HepG2 (cell line): ENCODE results near the gene PGC. TPM values are rescaled to one million over a fixed set of nuclear protein-coding genes. Genes with fewer than 3 reads are reported as not detected.
A peak's percentile ranks its signal among the peaks of the same experiment; 100 is the strongest.

ENCODE experiments used
- HNRNPL ChIP-seq: fragments of 200-400 bp; formaldehyde crosslinking; IDR thresholded peaks from 2 replicates; pipeline ENCODE4 v1.6.1; 2017; ENCODE audit warnings: mild to moderate bottlenecking, low read depth, low read length
- MTF2 ChIP-seq: sonication (generic); formaldehyde crosslinking; IDR thresholded peaks from 2 replicates; pipeline ENCODE4 v1.5.0; 2020; ENCODE audit warnings: missing genetic modification reagents, borderline replicate concordance
- SP140L ChIP-seq: sonication (generic); formaldehyde crosslinking; IDR thresholded peaks from 2 replicates; pipeline ENCODE4 v1.4.0; 2020; ENCODE audit warnings: missing genetic modification reagents, borderline replicate concordance
- ZBTB7A ChIP-seq: sonication (generic); formaldehyde crosslinking; IDR thresholded peaks from 2 replicates; pipeline ENCODE4 v1.8.0; 2022; ENCODE audit warnings: mild to moderate bottlenecking, missing genetic modification reagents
- ZNF34 ChIP-seq: sonication (generic); formaldehyde crosslinking; IDR thresholded peaks from 2 replicates; pipeline ENCODE4 v1.4.0; 2020; ENCODE audit warnings: mild to moderate bottlenecking, missing genetic modification reagents, borderline replicate concordance
- ZNF496 ChIP-seq: sonication (generic); formaldehyde crosslinking; IDR thresholded peaks from 2 replicates; pipeline ENCODE4 v1.8.1; 2023; ENCODE audit warnings: mild to moderate bottlenecking, moderate library complexity, missing genetic modification reagents; ENCODE audit not compliant: insufficient replicate concordance
- ZNF776 ChIP-seq: sonication (generic); formaldehyde crosslinking; IDR thresholded peaks from 2 replicates; pipeline ENCODE4 v1.4.0; 2020; ENCODE audit warnings: mild to moderate bottlenecking, missing genetic modification reagents
- ZNF792 ChIP-seq: IDR thresholded peaks from 2 replicates; pipeline ENCODE4 v1.6.1; 2016
- polyA plus RNA-seq, 8 experiments: library from polyadenylated mRNA; depleted of rRNA in 3 of 8; stranded (reverse) in 7 of 8; unstranded in 1 of 8; fragments of >200 nt; fragmentation: Illumina TruSeq in 4 of 8; extraction: Trizol in 4 of 8; gene quantifications; 2 replicates each; pipeline versions ENCODE4 v1.2.1 to v1.2.3, GENCODE V29; 2011 to 2016; ENCODE audit warnings: low read depth in 4 of 8, missing spikeins in 1 of 8, mixed read lengths in 1 of 8; ENCODE audit not compliant: insufficient read depth in 1 of 8
- total RNA-seq, 5 experiments: library from RNA; depleted of rRNA; stranded (reverse); fragments of >200 nt; fragmentation: Illumina TruSeq; extraction: Trizol; gene quantifications; 2 replicates each; pipeline ENCODE4 v1.2.3, GENCODE V29; 2016; ENCODE audit warnings: low read depth in 1 of 5
- TF ChIP-seq, protein P1 (sequence below): sonication (generic); formaldehyde crosslinking; IDR thresholded peaks from 2 replicates; pipeline ENCODE4 v1.4.0; 2020; ENCODE audit warnings: mild to moderate bottlenecking, missing genetic modification reagents
- TF ChIP-seq, protein P2 (sequence below): sonication (generic); formaldehyde crosslinking; IDR thresholded peaks from 2 replicates; pipeline ENCODE4 v1.5.1; 2020; ENCODE audit warnings: mild to moderate bottlenecking, missing genetic modification reagents, borderline replicate concordance
- TF ChIP-seq, protein P3 (sequence below): IDR thresholded peaks from 2 replicates; pipeline ENCODE4 v1.6.1; 2016; ENCODE audit warnings: mild to moderate bottlenecking, missing biosample characterization, missing genetic modification reagents
- TF ChIP-seq, protein P4 (sequence below): IDR thresholded peaks from 2 replicates; pipeline ENCODE4 v1.4.0; 2020; ENCODE audit warnings: mild to moderate bottlenecking, missing genetic modification reagents
- TF ChIP-seq, protein P5 (sequence below): sonication (generic); formaldehyde crosslinking; IDR thresholded peaks from 2 replicates; pipeline ENCODE4 v1.4.0; 2020; ENCODE audit warnings: missing genetic modification reagents

PGC gene
- total and polyA plus RNA-seq, 2 of the 13 experiments (the other 11 are each of a cell fraction or from before 2014, with no cell fraction given) = 426 to 502 TPM

DNA sequence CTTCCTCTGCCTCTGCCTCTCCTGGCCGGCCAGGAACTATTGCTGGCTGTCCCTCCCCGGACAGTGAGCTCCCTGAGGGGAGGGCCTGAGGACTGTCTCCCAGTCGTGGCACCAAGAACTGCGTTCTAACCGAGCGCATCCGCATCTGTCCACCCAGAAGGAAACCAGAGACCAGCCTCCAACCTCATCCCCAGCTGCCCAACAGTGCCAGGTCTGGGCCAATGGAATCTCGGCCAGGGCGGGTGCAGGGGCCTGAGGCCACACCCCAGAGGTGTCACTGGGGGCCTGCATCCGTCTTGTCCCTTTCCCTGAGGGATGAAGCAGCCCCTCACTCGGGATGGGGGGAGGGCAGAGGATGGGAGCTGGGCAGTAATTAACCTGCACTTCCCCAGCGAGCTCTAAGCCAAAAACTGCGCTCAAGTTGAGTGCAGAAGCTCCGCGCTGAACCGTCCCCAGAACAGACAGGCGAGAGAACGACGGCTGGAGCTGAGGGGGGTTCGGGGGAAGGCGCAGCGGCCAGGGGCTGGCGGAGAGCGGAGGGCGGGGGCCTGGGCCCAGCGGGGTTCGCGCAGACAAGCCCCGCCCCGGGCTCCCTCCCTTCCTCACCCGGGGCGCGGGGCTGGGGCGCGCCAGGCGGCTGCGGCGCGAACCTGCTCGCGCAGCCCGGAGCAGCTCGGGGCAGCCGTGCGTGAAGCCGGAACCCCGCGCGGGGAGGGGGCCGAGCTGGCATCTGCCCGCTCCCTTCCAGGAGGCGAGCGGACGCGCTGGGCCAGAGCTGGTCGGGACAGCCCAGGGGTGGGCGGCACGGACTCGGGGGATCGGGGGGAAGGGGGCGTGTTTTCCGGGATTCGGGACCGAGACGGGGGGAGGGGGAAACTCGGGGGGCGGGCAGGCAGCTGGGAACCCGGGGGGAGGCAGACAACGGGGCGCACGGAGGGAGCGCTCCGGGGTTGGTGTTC is 13.2 kb downstream of the PGC start (continued):
- TF ChIP-seq, protein P1, sequence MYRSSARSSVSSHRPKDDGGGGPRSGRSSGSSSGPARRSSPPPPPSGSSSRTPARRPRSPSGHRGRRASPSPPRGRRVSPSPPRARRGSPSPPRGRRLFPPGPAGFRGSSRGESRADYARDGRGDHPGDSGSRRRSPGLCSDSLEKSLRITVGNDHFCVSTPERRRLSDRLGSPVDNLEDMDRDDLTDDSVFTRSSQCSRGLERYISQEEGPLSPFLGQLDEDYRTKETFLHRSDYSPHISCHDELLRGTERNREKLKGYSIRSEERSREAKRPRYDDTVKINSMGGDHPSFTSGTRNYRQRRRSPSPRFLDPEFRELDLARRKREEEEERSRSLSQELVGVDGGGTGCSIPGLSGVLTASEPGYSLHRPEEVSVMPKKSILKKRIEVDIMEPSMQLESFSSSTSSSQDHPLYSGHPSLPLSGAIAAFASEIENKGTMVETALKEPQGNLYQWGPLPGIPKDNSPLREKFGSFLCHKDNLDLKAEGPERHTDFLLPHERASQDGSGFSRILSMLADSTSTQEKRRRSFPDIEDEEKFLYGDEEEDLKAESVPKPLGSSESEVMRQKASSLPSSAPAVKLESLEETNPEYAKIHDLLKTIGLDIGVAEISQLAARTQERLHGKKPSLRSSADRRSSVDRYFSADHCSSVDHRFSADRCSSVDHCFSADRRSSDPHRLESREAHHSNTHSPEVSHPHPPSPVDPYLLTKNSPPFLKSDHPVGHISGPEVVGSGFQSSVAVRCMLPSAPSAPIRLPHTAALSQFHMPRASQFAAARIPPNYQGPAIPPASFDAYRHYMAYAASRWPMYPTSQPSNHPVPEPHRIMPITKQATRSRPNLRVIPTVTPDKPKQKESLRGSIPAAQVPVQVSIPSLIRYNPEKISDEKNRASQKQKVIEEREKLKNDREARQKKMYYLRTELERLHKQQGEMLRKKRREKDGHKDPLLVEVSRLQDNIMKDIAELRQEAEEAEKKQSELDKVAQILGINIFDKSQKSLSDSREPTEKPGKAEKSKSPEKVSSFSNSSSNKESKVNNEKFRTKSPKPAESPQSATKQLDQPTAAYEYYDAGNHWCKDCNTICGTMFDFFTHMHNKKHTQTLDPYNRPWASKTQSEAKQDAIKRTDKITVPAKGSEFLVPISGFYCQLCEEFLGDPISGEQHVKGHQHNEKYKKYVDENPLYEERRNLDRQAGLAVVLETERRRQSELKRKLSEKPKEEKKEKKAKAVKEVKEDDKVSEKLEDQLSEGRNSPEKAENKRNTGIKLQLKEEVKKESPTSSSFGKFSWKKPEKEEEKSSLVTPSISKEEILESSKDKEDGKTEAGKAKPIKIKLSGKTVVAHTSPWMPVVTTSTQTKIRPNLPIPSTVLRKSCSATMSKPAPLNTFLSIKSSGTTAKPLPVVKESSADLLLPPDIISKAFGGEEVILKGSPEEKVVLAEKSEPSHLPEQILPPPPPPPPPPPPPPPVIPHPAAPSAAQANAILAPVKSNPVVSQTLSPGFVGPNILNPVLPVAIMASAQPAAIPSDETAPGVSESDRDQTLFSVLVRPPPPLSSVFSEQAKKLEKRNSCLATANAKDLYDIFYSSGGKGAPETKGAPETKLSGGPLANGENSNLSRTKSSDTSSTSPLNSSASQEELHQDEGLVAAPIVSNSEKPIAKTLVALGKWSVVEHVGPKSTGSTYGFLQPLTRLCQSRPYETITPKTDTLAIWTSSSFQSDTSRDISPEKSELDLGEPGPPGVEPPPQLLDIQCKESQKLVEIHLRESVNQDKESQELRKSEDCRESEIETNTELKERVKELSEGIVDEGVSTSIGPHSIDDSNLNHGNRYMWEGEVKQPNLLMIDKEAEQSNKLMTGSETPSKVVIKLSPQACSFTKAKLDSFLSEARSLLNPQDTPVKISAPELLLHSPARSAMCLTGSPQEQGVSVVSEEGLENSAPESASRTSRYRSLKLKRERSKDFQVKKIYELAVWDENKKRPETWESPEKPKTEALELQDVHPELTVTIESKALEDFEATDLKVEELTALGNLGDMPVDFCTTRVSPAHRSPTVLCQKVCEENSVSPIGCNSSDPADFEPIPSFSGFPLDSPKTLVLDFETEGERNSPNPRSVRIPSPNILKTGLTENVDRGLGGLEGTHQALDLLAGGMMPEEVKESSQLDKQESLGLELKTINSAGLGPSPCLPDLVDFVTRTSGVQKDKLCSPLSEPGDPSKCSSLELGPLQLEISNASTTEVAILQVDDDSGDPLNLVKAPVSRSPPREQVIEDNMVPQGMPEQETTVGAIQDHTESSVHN (CRISPR knock-in tag) = no peak
- TF ChIP-seq, protein P2, sequence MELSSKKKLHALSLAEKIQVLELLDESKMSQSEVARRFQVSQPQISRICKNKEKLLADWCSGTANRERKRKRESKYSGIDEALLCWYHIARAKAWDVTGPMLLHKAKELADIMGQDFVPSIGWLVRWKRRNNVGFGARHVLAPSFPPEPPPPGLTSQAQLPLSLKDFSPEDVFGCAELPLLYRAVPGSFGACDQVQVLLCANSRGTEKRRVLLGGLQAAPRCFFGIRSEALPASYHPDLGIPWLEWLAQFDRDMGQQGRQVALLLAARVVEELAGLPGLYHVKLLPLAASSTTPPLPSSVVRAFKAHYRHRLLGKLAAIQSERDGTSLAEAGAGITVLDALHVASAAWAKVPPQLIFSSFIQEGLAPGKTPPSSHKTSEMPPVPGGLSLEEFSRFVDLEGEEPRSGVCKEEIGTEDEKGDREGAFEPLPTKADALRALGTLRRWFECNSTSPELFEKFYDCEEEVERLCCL (CRISPR knock-in tag) = peak; percentile 57; the same call in 1 of the 2 replicates
- no peak for TF ChIP-seq ZNF792 (CRISPR knock-in tag)
- TF ChIP-seq ZNF34 = no peak
- TF ChIP-seq, protein P3, sequence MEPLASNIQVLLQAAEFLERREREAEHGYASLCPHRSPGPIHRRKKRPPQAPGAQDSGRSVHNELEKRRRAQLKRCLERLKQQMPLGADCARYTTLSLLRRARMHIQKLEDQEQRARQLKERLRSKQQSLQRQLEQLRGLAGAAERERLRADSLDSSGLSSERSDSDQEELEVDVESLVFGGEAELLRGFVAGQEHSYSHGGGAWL = 0 out of 2 replicates have a peak, but pooled peaks have one; percentile 48
- no peak for TF ChIP-seq ZNF776 (CRISPR knock-in tag)
- no peak for TF ChIP-seq SP140L (CRISPR knock-in tag)
- TF ChIP-seq HNRNPL = peak; percentile 76; the same call in 1 of the 2 replicates
- TF ChIP-seq, protein P4, sequence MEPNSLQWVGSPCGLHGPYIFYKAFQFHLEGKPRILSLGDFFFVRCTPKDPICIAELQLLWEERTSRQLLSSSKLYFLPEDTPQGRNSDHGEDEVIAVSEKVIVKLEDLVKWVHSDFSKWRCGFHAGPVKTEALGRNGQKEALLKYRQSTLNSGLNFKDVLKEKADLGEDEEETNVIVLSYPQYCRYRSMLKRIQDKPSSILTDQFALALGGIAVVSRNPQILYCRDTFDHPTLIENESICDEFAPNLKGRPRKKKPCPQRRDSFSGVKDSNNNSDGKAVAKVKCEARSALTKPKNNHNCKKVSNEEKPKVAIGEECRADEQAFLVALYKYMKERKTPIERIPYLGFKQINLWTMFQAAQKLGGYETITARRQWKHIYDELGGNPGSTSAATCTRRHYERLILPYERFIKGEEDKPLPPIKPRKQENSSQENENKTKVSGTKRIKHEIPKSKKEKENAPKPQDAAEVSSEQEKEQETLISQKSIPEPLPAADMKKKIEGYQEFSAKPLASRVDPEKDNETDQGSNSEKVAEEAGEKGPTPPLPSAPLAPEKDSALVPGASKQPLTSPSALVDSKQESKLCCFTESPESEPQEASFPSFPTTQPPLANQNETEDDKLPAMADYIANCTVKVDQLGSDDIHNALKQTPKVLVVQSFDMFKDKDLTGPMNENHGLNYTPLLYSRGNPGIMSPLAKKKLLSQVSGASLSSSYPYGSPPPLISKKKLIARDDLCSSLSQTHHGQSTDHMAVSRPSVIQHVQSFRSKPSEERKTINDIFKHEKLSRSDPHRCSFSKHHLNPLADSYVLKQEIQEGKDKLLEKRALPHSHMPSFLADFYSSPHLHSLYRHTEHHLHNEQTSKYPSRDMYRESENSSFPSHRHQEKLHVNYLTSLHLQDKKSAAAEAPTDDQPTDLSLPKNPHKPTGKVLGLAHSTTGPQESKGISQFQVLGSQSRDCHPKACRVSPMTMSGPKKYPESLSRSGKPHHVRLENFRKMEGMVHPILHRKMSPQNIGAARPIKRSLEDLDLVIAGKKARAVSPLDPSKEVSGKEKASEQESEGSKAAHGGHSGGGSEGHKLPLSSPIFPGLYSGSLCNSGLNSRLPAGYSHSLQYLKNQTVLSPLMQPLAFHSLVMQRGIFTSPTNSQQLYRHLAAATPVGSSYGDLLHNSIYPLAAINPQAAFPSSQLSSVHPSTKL (CRISPR knock-in tag) = peak; percentile 57
- TF ChIP-seq, protein P5, sequence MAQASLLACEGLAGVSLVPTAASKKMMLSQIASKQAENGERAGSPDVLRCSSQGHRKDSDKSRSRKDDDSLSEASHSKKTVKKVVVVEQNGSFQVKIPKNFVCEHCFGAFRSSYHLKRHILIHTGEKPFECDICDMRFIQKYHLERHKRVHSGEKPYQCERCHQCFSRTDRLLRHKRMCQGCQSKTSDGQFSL = no peak
- 0 out of 2 replicates have a peak, but pooled peaks have one; percentile 8 for TF ChIP-seq ZBTB7A (CRISPR knock-in tag)
- no peak for TF ChIP-seq ZNF496 (CRISPR knock-in tag)
- no peak for TF ChIP-seq MTF2 (CRISPR knock-in tag)
